Astrocyte (in vitro differentiated cells and primary cell): ENCODE measurements around the gene MSMB. TPM values are rescaled to one million over a fixed set of nuclear protein-coding genes. Genes with fewer than 3 reads are reported as not detected.

ENCODE experiments used
- DNase-seq: peaks from one replicate; pipeline ENCODE4 v3.0.0-alpha.2; 2010; ENCODE audit warnings: low read depth
- FAIRE-seq: peaks from 2 replicates; lab custom pipeline; 2011; peaks lifted over from hg19 to GRCh38; lab: Jason Lieb, UNC
- H2AFZ ChIP-seq: 2 replicates; pipeline ENCODE4 v1.6.0; 2012; ENCODE audit warnings: low read depth, low read length, inconsistent platforms
- H3K27ac ChIP-seq: 2 replicates; pipeline ENCODE4 v1.5.1; 2011; ENCODE audit warnings: low read depth, low read length, inconsistent platforms
- H3K27me3 ChIP-seq: 2 replicates; pipeline ENCODE4 v1.6.0; 2011; ENCODE audit warnings: low read length, inconsistent platforms; ENCODE audit not compliant: insufficient read depth
- H3K36me3 ChIP-seq: 2 replicates; pipeline ENCODE4 v1.5.1; 2011; ENCODE audit warnings: low read length, inconsistent platforms; ENCODE audit not compliant: insufficient read depth
- H3K4me1 ChIP-seq: 2 replicates; pipeline ENCODE4 v1.5.1; 2011; ENCODE audit warnings: low read length, inconsistent platforms; ENCODE audit not compliant: insufficient read depth
- H3K4me2 ChIP-seq: 2 replicates; pipeline ENCODE4 v1.6.0; 2012; ENCODE audit warnings: low read length, inconsistent platforms
- H3K4me3 ChIP-seq: 2 replicates; pipeline ENCODE4 v1.5.1; 2011; ENCODE audit warnings: low read depth, mild to moderate bottlenecking, low read length, inconsistent platforms; ENCODE audit not compliant: insufficient read depth
- H3K79me2 ChIP-seq: 2 replicates; pipeline ENCODE4 v1.6.0; 2012; ENCODE audit warnings: mild to moderate bottlenecking, low read length, inconsistent platforms; ENCODE audit not compliant: insufficient read depth
- H3K9ac ChIP-seq: 2 replicates; pipeline ENCODE4 v1.6.0; 2012; ENCODE audit warnings: mild to moderate bottlenecking, low read length, inconsistent platforms
- H3K9me3 ChIP-seq: 2 replicates; pipeline ENCODE4 v1.5.1; 2012; ENCODE audit warnings: low read depth, mild to moderate bottlenecking, low read length, inconsistent platforms; ENCODE audit not compliant: insufficient read depth
- H4K20me1 ChIP-seq: 2 replicates; pipeline ENCODE4 v1.6.0; 2012; ENCODE audit warnings: low read length, inconsistent platforms; ENCODE audit not compliant: insufficient read depth
- H3K27ac Mint-ChIP-seq: one replicate; pipeline ENCODE4 v1.8.0; 2021; ENCODE audit warnings: mild to moderate bottlenecking, mixed read lengths; ENCODE audit not compliant: unreplicated experiment
- H3K27me3 Mint-ChIP-seq: one replicate; pipeline ENCODE4 v1.8.0; 2021; ENCODE audit warnings: low read depth, mixed read lengths; ENCODE audit not compliant: unreplicated experiment
- H3K36me3 Mint-ChIP-seq: one replicate; pipeline ENCODE4 v1.8.0; 2021; ENCODE audit warnings: low read depth, mixed read lengths; ENCODE audit not compliant: unreplicated experiment
- H3K4me1 Mint-ChIP-seq: one replicate; pipeline ENCODE4 v1.8.0; 2021; ENCODE audit warnings: low read depth, mixed read lengths; ENCODE audit not compliant: unreplicated experiment
- H3K4me3 Mint-ChIP-seq: one replicate; pipeline ENCODE4 v1.8.0; 2021; ENCODE audit warnings: mild to moderate bottlenecking, moderate library complexity, mixed read lengths; ENCODE audit not compliant: unreplicated experiment
- H3K9me3 Mint-ChIP-seq: one replicate; pipeline ENCODE4 v1.8.0; 2021; ENCODE audit warnings: mild to moderate bottlenecking, mixed read lengths; ENCODE audit not compliant: unreplicated experiment
- EZH2 ChIP-seq: IDR thresholded peaks from 2 replicates; pipeline ENCODE4 v1.6.1; 2012; ENCODE audit warnings: mild to moderate bottlenecking, low read length, inconsistent platforms; ENCODE audit not compliant: insufficient read depth
- total RNA-seq: library from RNA; stranded (reverse); gene quantifications from 2 replicates; pipeline ENCODE4 v1.2.1, GENCODE V29; 2021
- TF ChIP-seq, protein P1 (sequence below): IDR thresholded peaks from 2 replicates; pipeline ENCODE4 v1.5.1; 2011; ENCODE audit warnings: low read depth, mild to moderate bottlenecking, inconsistent platforms, low read length, moderate library complexity; ENCODE audit not compliant: insufficient read depth

MSMB gene
- total RNA-seq, 1 donor from 2014 or later, result not detected

DNA sequence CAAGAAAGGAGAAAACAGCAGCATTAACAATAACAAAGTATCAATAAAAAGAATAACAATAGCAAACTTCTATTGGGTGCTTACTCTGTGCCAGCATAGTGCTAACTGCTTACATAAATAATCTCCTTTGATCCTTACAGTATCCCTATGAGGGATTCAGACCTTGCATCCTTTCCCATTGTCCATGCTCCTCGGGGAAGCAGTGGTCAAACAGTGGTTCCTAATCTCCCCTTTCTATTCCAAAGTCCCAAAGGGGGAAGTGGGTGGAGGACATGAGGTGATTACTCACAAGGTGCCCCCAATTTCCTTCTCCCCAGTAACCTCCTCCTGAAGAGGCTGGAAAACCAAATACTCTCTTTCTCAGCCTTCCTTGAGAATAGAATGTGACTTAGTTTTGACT is 22.0 kb upstream of the MSMB start:
- H3K4me3 Mint-ChIP-seq, result no peak overlapping the region
- Histone ChIP-seq H3K4me1 (no peaks in the 10 kb centered on the region), H3K27ac (no peak overlapping the region), H3K9me3 (no peaks in the 10 kb centered on the region), H3K79me2 (no peaks in the 10 kb centered on the region), H3K27me3 (no peaks in the 10 kb centered on the region), H2AFZ (no peak overlapping the region), H4K20me1 (no peaks in the 10 kb centered on the region), H3K4me3 (no peak overlapping the region), H3K9ac (no peak overlapping the region), H3K4me2 (no peak overlapping the region), H3K36me3 (no peaks in the 10 kb centered on the region)
- peaks cover 2% of the 10 kb centered on the region for H3K9me3 Mint-ChIP-seq
- peaks cover 8% of the 10 kb centered on the region for H3K4me1 Mint-ChIP-seq
- FAIRE-seq, result no peak
- H3K27ac Mint-ChIP-seq, result no peak overlapping the region
- no peaks in the 10 kb centered on the region for H3K36me3 Mint-ChIP-seq
- TF ChIP-seq, protein P1, sequence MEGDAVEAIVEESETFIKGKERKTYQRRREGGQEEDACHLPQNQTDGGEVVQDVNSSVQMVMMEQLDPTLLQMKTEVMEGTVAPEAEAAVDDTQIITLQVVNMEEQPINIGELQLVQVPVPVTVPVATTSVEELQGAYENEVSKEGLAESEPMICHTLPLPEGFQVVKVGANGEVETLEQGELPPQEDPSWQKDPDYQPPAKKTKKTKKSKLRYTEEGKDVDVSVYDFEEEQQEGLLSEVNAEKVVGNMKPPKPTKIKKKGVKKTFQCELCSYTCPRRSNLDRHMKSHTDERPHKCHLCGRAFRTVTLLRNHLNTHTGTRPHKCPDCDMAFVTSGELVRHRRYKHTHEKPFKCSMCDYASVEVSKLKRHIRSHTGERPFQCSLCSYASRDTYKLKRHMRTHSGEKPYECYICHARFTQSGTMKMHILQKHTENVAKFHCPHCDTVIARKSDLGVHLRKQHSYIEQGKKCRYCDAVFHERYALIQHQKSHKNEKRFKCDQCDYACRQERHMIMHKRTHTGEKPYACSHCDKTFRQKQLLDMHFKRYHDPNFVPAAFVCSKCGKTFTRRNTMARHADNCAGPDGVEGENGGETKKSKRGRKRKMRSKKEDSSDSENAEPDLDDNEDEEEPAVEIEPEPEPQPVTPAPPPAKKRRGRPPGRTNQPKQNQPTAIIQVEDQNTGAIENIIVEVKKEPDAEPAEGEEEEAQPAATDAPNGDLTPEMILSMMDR, result no peak
- no peak for TF ChIP-seq EZH2
- H3K27me3 Mint-ChIP-seq, result no peaks in the 10 kb centered on the region
- DNase-seq, result no peak

DNA sequence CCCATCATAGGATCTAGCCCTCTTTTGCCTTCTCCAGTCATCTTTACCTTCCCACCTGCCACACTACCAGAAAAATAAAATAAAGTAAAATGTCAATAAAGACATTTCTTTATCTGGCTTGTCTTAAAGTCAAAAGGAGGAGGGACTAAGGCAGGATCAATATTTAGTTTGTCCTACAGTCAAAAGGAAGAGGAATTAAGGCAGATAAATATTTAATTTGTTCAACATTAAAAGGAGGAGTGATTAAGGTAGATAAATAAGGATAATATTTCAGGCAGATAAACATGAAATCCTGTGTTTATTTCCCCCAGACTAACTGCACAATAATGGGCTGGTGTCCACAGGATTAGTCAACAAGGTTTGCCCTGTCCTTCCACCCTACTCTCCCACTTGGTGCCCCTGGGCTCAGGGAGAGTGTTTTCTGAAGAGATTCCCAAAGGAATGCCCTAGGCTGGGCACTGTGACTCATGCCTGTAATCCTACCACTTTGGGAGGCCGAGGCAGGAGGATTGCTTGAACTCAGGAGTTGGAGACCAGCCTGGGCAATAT is 18.3 kb upstream of the MSMB start:
- no peaks in the 10 kb centered on the region for H3K4me1 ChIP-seq
- no peak overlapping the region for H3K9ac ChIP-seq
- FAIRE-seq (no peak), DNase-seq (no peak)
- H3K4me2 ChIP-seq, result no peak overlapping the region
- Mint-ChIP-seq H3K4me3 (no peak overlapping the region), H3K4me1 (no peaks in the 10 kb centered on the region), H3K27ac (no peak overlapping the region), H3K36me3 (no peaks in the 10 kb centered on the region), H3K9me3 (peaks cover 2% of the 10 kb centered on the region), H3K27me3 (no peaks in the 10 kb centered on the region)
- no peaks in the 10 kb centered on the region for H3K9me3 ChIP-seq
- H3K4me3 ChIP-seq, result no peak overlapping the region
- no peak overlapping the region for H3K27ac ChIP-seq
- H3K79me2 ChIP-seq, result no peaks in the 10 kb centered on the region
- no peak overlapping the region for H2AFZ ChIP-seq
- TF ChIP-seq, protein P1, result no peak
- no peak for TF ChIP-seq EZH2
- no peaks in the 10 kb centered on the region for H4K20me1 ChIP-seq
- H3K36me3 ChIP-seq, result no peaks in the 10 kb centered on the region
- H3K27me3 ChIP-seq, result no peaks in the 10 kb centered on the region

DNA sequence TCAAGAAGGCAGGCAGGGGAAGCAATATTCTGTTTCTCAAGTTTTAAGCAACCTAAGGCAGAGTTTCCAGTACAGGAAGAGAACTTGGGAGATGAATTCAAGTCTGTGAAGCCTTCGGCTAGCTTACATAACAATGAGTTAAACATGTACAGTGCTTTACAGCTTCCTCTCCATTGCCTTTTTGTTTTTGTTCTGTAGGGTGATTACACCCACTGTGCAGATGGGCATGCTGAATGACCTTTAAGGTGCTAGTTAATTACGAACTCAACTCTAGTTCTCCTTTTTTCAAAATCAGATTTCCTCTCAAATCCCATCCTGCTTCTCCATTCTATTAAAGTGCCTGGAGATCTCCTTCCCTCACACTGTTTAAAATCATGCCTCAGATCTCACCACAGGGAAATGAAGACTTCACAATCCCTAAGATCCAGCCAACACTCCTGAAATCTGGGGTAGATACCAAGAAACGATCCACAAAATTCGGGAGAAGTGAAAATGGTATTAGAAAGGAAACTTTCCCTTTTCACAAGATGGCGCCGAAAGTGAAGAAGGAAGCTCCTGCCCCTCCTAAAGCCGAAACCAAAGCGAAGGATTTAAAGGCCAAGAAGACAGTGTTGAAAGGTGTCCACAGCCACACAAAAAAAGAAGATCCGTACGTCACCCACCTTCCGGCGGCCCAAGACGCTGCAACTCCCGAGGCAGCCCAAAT is 16.8 kb upstream of the MSMB start:
- Histone ChIP-seq H3K36me3 (no peaks in the 10 kb centered on the region), H3K4me3 (no peak overlapping the region), H3K27ac (no peak overlapping the region), H3K79me2 (no peaks in the 10 kb centered on the region), H3K9me3 (no peaks in the 10 kb centered on the region), H3K4me2 (no peak overlapping the region), H3K4me1 (no peaks in the 10 kb centered on the region), H4K20me1 (no peaks in the 10 kb centered on the region), H3K9ac (no peak overlapping the region), H3K27me3 (no peaks in the 10 kb centered on the region), H2AFZ (no peak overlapping the region)
- no peaks in the 10 kb centered on the region for H3K36me3 Mint-ChIP-seq
- no peaks in the 10 kb centered on the region for H3K27me3 Mint-ChIP-seq
- H3K4me1 Mint-ChIP-seq, result no peaks in the 10 kb centered on the region
- FAIRE-seq, result no peak
- TF ChIP-seq, protein P1, result no peak
- no peak for TF ChIP-seq EZH2
- H3K9me3 Mint-ChIP-seq, result no peaks in the 10 kb centered on the region
- H3K4me3 Mint-ChIP-seq, result no peak overlapping the region
- no peak overlapping the region for H3K27ac Mint-ChIP-seq
- no peak for DNase-seq
